Epithelial cell of esophagus (primary cell): ENCODE measurements around the gene NEU1.
"Not testable (repeated sequence)": the region's sequence is repeated elsewhere in the genome, so short reads cannot be mapped to it uniquely, and the experiment has no call there.

ENCODE experiments used
- DNase-seq: peaks from one replicate; pipeline ENCODE4 v3.0.0; 2010; ENCODE audit warnings: low read depth
- H3K4me3 ChIP-seq: 2 replicates; pipeline ENCODE4 v1.5.1; 2011; ENCODE audit warnings: mild to moderate bottlenecking, low read length, control low read depth
- CTCF ChIP-seq: IDR thresholded peaks from 2 replicates; pipeline ENCODE4 v1.5.1; 2011; ENCODE audit warnings: low read depth, mild to moderate bottlenecking, low read length, control low read depth, inconsistent platforms; ENCODE audit not compliant: insufficient read depth; ENCODE audit errors: missing control alignments

NEU1 gene

GRCh38 chr6:31819871-31820299 lies 42.7 kb downstream of the NEU1 start:
- no peak overlapping the region for H3K4me3 ChIP-seq
- TF ChIP-seq CTCF, result no peak
- no peak for DNase-seq

- H3K4me3 ChIP-seq, result peak overlapping the region; percentile 71
- not testable (repeated sequence) for DNase-seq
These were observed 44.6 kb downstream of the NEU1 start for GRCh38 chr6:31817929-31818511.

- not testable (repeated sequence) for DNase-seq
- H3K4me3 ChIP-seq, result peak overlapping the region; percentile 71
These were observed 45.3 kb downstream of the NEU1 start for GRCh38 chr6:31817133-31817928.

GRCh38 chr6:31815025-31815838 lies 47.4 kb downstream of the NEU1 start, which contains the start of the genes HSPA1A and HSPA1L:
HSPA1A (plus strand) TSS chr6:31815543; CDS start chr6:31815757, 214 bp downstream.
HSPA1L (minus strand) TSS chr6:31815283; CDS start chr6:31811972, 3,311 bp downstream.
- peak within 1 kb of the TSS; percentile 76 for H3K4me3 ChIP-seq
- DNase-seq, result peak; percentile 94
- TF ChIP-seq CTCF, result no peak

- peak; percentile 99 for DNase-seq
- H3K4me3 ChIP-seq, result peak overlapping the region; percentile 76
- no peak for TF ChIP-seq CTCF
These were observed 48.0 kb downstream of the NEU1 start for GRCh38 chr6:31814677-31815024.

- H3K4me3 ChIP-seq, result no peak overlapping the region
- no peak for TF ChIP-seq CTCF
- DNase-seq, result no peak
These were observed 49.2 kb downstream of the NEU1 start for GRCh38 chr6:31813465-31813849.

- DNase-seq, result no peak
- no peak for TF ChIP-seq CTCF
These were observed 51.0 kb downstream of the NEU1 start for GRCh38 chr6:31811645-31812044.

GRCh38 chr6:31808599-31808998 lies 54.0 kb downstream of the NEU1 start:
- not testable (repeated sequence) for DNase-seq

More at GRCh38 chr6:31811645-31812044, 51.0 kb downstream of the NEU1 start:
- H3K4me3 ChIP-seq, result no peak overlapping the region

More at GRCh38 chr6:31808599-31808998, 54.0 kb downstream of the NEU1 start:
- H3K4me3 ChIP-seq, result not testable (repeated sequence)
